HG03442 (cell line): ENCODE data around the gene FNDC10.

Source experiments
- ATAC-seq: cut with Tn5 transposase; IDR thresholded peaks from one replicate; pipeline ENCODE4 v1.9.1; 2021; ENCODE audit warnings: mild to moderate bottlenecking, moderate library complexity; ENCODE audit not compliant: unreplicated experiment

Gene FNDC10

GRCh38 chr1:1550087-1550486 lies 49.8 kb downstream of the FNDC10 start:
- no peak for ATAC-seq

- ATAC-seq: no peak
Observed at GRCh38 chr1:1548591-1548990, 51.3 kb downstream of the FNDC10 start.
